ENCODE results near the gene KIAA0930. TPM values are rescaled to one million over a fixed set of nuclear protein-coding genes. Genes with fewer than 3 reads are reported as not detected.

The KIAA0930 gene
- 111 and 126 TPM in 2 replicates for total RNA-seq

GRCh38 chr22:45240810-45241631 lies at the start of gene KIAA0930:
TSS of gene KIAA0930 (minus strand) at chr22:45240894. CDS start at chr22:45240703, 191 bp downstream.

GRCh38 chr22:45284705-45285262 lies 44.1 kb upstream of the KIAA0930 start, which contains the start of gene UPK3A:
TSS of gene UPK3A (plus strand) at chr22:45284949. CDS start at chr22:45285014, 65 bp downstream.

GRCh38 chr22:45163451-45164269 lies 77.0 kb downstream of the KIAA0930 start, which contains the start of gene NUP50:
TSS of gene NUP50 (plus strand) at chr22:45163925. CDS start at chr22:45168178, 4,253 bp downstream.

Other genes with a start within 250 kb of the KIAA0930 start
- gene PHF21B, start 230.9 kb downstream of the KIAA0930 start, total RNA-seq: not detected in 2 replicates
- 32.3 and 69.7 TPM in 2 replicates for gene NUP50, start 77.0 kb downstream of the KIAA0930 start, total RNA-seq
- not detected in 2 replicates for gene UPK3A, start 44.1 kb upstream of the KIAA0930 start, total RNA-seq
- gene FAM118A, start 69.0 kb upstream of the KIAA0930 start, total RNA-seq: 9.1 and 10.1 TPM in 2 replicates
- gene SMC1B, start 172.7 kb upstream of the KIAA0930 start, total RNA-seq: not detected in 2 replicates
- gene RIBC2, start 172.8 kb upstream of the KIAA0930 start, total RNA-seq: 0.47 and 0.87 TPM in 2 replicates